Activated CD4-positive, alpha-beta T cell treated with anti-CD3 and anti-CD28 coated beads, Interleukin-2, amount 50 U/mL, for 4 hours (primary cell): ENCODE measurements around the gene LPAR3.

ENCODE experiments used
- DNase-seq, 2 experiments: peaks; one replicate each; pipeline ENCODE4 v3.0.0-alpha.2; 2020

Gene LPAR3

DNA sequence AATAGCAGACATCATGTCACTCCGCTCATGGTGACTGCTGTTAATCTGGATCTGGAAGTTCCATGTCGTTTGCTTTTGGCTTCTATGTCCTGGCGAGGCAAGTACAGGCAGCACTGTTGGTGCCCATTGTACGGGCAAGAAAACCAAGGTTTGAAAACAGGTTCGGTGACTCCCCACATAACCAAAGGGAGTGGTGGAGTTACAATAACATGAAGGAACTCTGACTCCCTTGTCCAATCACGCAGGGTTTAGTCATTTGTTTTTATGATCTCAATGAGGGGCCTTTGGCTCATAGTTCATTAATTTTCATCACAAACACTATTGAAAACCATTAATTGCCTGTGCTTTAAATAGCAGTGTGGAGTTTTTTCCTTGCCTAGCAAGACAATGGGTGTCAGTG, 119.8 kb downstream of the LPAR3 start:
- DNase-seq, result no peak

DNA sequence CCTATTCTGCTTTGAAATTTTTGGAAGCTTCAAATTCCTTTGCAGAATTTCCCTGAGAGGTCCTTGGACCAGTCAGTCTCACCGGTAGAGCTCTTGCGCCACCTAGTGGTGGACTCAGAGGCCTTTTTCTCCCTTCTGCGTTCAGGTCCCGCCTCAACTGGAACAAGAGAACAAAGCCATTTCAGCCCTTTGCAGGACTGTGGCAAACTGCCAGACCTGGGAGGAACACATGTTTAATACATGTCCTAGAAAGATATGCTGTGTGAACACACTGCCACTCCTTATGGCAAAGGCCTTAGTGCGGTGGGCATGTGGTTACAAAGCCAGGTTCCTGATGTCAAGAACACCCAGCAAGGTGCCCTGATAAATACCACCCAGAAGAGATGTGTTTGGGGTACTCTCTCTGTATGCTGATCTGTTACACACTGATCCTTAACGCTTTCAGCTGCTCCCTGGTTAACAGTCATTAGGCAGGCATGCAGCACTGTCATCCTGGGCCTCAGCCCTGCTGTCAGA, 120.5 kb downstream of the LPAR3 start:
- peak; percentile 60 to 67 for DNase-seq

DNA sequence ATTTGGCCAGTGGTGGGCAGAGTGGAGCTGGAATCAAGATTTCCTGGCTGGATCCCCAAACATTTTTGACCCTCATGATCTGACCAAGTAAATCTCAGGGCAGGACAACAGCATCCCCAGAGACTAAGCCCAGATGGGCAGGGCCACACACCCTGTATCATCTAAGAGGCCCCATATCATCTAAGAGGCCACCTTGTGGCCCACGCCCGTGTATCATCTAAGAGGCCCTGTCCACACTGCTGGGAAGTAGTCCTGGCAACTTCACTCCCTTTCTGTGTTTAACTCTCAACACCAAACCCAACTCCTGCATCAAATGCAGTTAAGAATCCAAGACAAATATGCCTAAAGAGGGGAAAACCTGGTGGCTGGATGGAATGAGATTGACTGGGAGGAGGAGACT, 121.1 kb downstream of the LPAR3 start:
- no peak for DNase-seq

DNA sequence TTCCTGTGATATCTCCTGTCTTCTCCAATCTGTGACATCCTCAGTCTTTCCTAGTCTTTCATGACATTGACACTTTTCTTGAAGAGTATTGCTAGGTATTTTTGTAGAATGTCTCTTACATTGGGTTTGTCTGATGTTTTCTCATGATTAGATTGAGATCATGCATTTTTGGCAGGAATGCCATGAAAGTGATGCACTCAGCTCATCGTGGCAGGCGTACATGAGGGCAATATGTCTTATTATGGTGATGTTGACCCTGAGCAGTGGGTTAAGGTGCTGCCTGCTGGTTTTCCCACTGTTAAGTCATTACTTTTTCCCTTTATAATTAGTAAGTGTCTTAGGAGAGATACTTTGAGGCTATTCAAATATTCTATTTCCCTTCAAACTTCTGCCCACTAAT, 122.5 kb downstream of the LPAR3 start:
- DNase-seq, result no peak

GRCh38 chr1:84769636-84770035, 123.4 kb downstream of the LPAR3 start:
- DNase-seq, result no peak

GRCh38 chr1:84768634-84769033, 124.4 kb downstream of the LPAR3 start:
- DNase-seq, result no peak

GRCh38 chr1:84763912-84764680, 128.9 kb downstream of the LPAR3 start:
- DNase-seq, result no peak

GRCh38 chr1:84762664-84763063, 130.3 kb downstream of the LPAR3 start:
- no peak for DNase-seq
